Neural progenitor cell (in vitro differentiated cells): ENCODE measurements around the gene BICDL2. TPM values are rescaled to one million over a fixed set of nuclear protein-coding genes. Genes with fewer than 3 reads are reported as not detected.

Experiments
- DNase-seq: peaks from one replicate; pipeline ENCODE4 v3.0.0-alpha.2; 2016; ENCODE audit warnings: low spot score
- H2AFZ ChIP-seq: fragments of 200-600 bp; sonication (generic); replicated peaks from 2 replicates; pipeline ENCODE4 v1.6.1; 2016; ENCODE audit warnings: antibody characterized with exemption
- H3F3A ChIP-seq: fragments of 200-600 bp; sonication (generic); 2 replicates; pipeline ENCODE4 v1.6.1; 2016; ENCODE audit warnings: antibody characterized with exemption, low read depth
- H3K27ac ChIP-seq: fragments of 200-600 bp; sonication (generic); 2 replicates; pipeline ENCODE4 v1.5.1; 2016; ENCODE audit warnings: mild to moderate bottlenecking
- H3K27me3 ChIP-seq: fragments of 200-600 bp; sonication (generic); 2 replicates; pipeline ENCODE4 v1.6.1; 2016; ENCODE audit warnings: mild to moderate bottlenecking, moderate library complexity
- H3K36me3 ChIP-seq: fragments of 200-600 bp; sonication (generic); 2 replicates; pipeline ENCODE4 v1.5.1; 2016
- H3K4me1 ChIP-seq: fragments of 200-600 bp; sonication (generic); 2 replicates; pipeline ENCODE4 v1.6.1; 2016; ENCODE audit warnings: mixed run types
- H3K4me2 ChIP-seq: fragments of 200-600 bp; sonication (generic); 2 replicates; pipeline ENCODE4 v1.6.1; 2016
- H3K4me3 ChIP-seq: fragments of 200-600 bp; sonication (generic); 2 replicates; pipeline ENCODE4 v1.5.1; 2016
- H3K79me2 ChIP-seq: fragments of 200-600 bp; sonication (generic); 2 replicates; pipeline ENCODE4 v1.6.1; 2016; ENCODE audit warnings: low read depth
- H3K9ac ChIP-seq: fragments of 200-600 bp; sonication (generic); 2 replicates; pipeline ENCODE4 v1.6.1; 2016
- H3K9me3 ChIP-seq: fragments of 200-600 bp; sonication (generic); 2 replicates; pipeline ENCODE4 v1.5.1; 2016; ENCODE audit warnings: low read depth
- H4K20me1 ChIP-seq: fragments of 200-600 bp; sonication (generic); 2 replicates; pipeline ENCODE4 v1.6.1; 2016; ENCODE audit warnings: low read depth
- H3K27ac Mint-ChIP-seq: 3 replicates; pipeline ENCODE4 v1.8.0; 2021; ENCODE audit warnings: mixed read lengths
- H3K27me3 Mint-ChIP-seq: 2 replicates; pipeline ENCODE4 v1.8.0; 2022; ENCODE audit warnings: low read depth, mild to moderate bottlenecking, inconsistent platforms, moderate library complexity, mixed read lengths; ENCODE audit not compliant: insufficient read depth
- H3K36me3 Mint-ChIP-seq: 3 replicates; pipeline ENCODE4 v1.8.0; 2021; ENCODE audit warnings: mixed read lengths
- H3K4me1 Mint-ChIP-seq: 3 replicates; pipeline ENCODE4 v1.8.0; 2021; ENCODE audit warnings: mixed read lengths
- H3K4me3 Mint-ChIP-seq: 3 replicates; pipeline ENCODE4 v1.8.0; 2021; ENCODE audit warnings: mild to moderate bottlenecking, moderate library complexity, mixed read lengths
- H3K9me3 Mint-ChIP-seq: 3 replicates; pipeline ENCODE4 v1.8.0; 2020; ENCODE audit warnings: mixed read lengths
- CTCF ChIP-seq: fragments of 200-600 bp; sonication (generic); IDR thresholded peaks from 2 replicates; pipeline ENCODE4 v1.5.1; 2017; ENCODE audit warnings: antibody characterized with exemption, mild to moderate bottlenecking
- EZH2 ChIP-seq: fragments of 200-600 bp; sonication (generic); IDR thresholded peaks from 2 replicates; pipeline ENCODE4 v1.6.1; 2017; ENCODE audit warnings: antibody characterized with exemption, mild to moderate bottlenecking, moderate library complexity
- EZH2phosphoT487 ChIP-seq: fragments of 200-600 bp; sonication (generic); IDR thresholded peaks from 2 replicates; pipeline ENCODE4 v1.6.1; 2017; ENCODE audit warnings: antibody characterized with exemption
- total RNA-seq: library from RNA; depleted of rRNA; stranded (reverse); fragments of >200 nt; gene quantifications from 2 replicates; pipeline ENCODE4 v1.2.3, GENCODE V29; 2015; ENCODE audit warnings: low replicate concordance

Gene BICDL2
- total RNA-seq, 1 donor from 2014 or later: not detected

GRCh38 chr16:3035289-3035971 lies 1.3 kb downstream of the BICDL2 start:
- Histone ChIP-seq H3K9ac (no peak overlapping the region), H3K27me3 (peaks cover 84% of the 10 kb centered on the region), H3K4me2 (no peak overlapping the region), H4K20me1 (peaks cover 6% of the 10 kb centered on the region), H2AFZ (no peak overlapping the region), H3K9me3 (no peaks in the 10 kb centered on the region), H3F3A (peaks cover 4% of the 10 kb centered on the region), H3K36me3 (no peaks in the 10 kb centered on the region), H3K79me2 (no peaks in the 10 kb centered on the region), H3K4me3 (no peak overlapping the region), H3K4me1 (peaks cover 5% of the 10 kb centered on the region), H3K27ac (no peak overlapping the region)
- Mint-ChIP-seq H3K9me3 (no peaks in the 10 kb centered on the region), H3K27ac (no peak overlapping the region), H3K4me3 (peak overlapping the region; percentile 52), H3K36me3 (peaks cover 1% of the 10 kb centered on the region), H3K27me3 (peaks cover 66% of the 10 kb centered on the region), H3K4me1 (peaks cover 14% of the 10 kb centered on the region)
- no peak for DNase-seq
- TF ChIP-seq CTCF (no peak), EZH2 (no peak), EZH2phosphoT487 (no peak)

GRCh38 chr16:3032624-3033023 lies 4.1 kb downstream of the BICDL2 start:
- Histone ChIP-seq H3K9me3 (no peaks in the 10 kb centered on the region), H3K27ac (no peak overlapping the region), H3K27me3 (peaks cover 67% of the 10 kb centered on the region), H3K4me3 (no peak overlapping the region), H3K79me2 (no peaks in the 10 kb centered on the region), H3K4me1 (peaks cover 9% of the 10 kb centered on the region), H3F3A (peaks cover 8% of the 10 kb centered on the region), H4K20me1 (peaks cover 15% of the 10 kb centered on the region), H3K9ac (no peak overlapping the region), H3K36me3 (no peaks in the 10 kb centered on the region), H3K4me2 (no peak overlapping the region), H2AFZ (no peak overlapping the region)
- Mint-ChIP-seq H3K27me3 (peaks cover 43% of the 10 kb centered on the region), H3K4me3 (no peak overlapping the region), H3K36me3 (peaks cover 4% of the 10 kb centered on the region), H3K9me3 (no peaks in the 10 kb centered on the region), H3K27ac (no peak overlapping the region), H3K4me1 (peaks cover 21% of the 10 kb centered on the region)
- TF ChIP-seq EZH2phosphoT487: no peak
- no peak for TF ChIP-seq CTCF
- TF ChIP-seq EZH2: no peak
- DNase-seq: no peak

GRCh38 chr16:3030222-3031212 lies 6.2 kb downstream of the BICDL2 start:
- Histone ChIP-seq H3F3A (peaks cover 15% of the 10 kb centered on the region), H3K27me3 (peaks cover 46% of the 10 kb centered on the region), H3K9ac (no peak overlapping the region), H3K27ac (no peak overlapping the region), H4K20me1 (peaks cover 24% of the 10 kb centered on the region), H3K36me3 (no peaks in the 10 kb centered on the region), H3K79me2 (no peaks in the 10 kb centered on the region), H3K4me3 (no peak overlapping the region), H3K4me1 (peaks cover 9% of the 10 kb centered on the region), H2AFZ (no peak overlapping the region), H3K9me3 (no peaks in the 10 kb centered on the region), H3K4me2 (no peak overlapping the region)
- peaks cover 35% of the 10 kb centered on the region for H3K27me3 Mint-ChIP-seq
- no peak for DNase-seq
- TF ChIP-seq CTCF (no peak), EZH2phosphoT487 (no peak), EZH2 (no peak)
- peaks cover 16% of the 10 kb centered on the region for H3K4me1 Mint-ChIP-seq
- no peaks in the 10 kb centered on the region for H3K9me3 Mint-ChIP-seq
- peaks cover 6% of the 10 kb centered on the region for H3K36me3 Mint-ChIP-seq
- peak overlapping the region; percentile 64 for H3K4me3 Mint-ChIP-seq
- no peak overlapping the region for H3K27ac Mint-ChIP-seq
